ENCODE data around the gene RAPGEF3.
A peak's percentile ranks its signal among the peaks of the same experiment; 100 is the strongest.

RAPGEF3 gene

DNA sequence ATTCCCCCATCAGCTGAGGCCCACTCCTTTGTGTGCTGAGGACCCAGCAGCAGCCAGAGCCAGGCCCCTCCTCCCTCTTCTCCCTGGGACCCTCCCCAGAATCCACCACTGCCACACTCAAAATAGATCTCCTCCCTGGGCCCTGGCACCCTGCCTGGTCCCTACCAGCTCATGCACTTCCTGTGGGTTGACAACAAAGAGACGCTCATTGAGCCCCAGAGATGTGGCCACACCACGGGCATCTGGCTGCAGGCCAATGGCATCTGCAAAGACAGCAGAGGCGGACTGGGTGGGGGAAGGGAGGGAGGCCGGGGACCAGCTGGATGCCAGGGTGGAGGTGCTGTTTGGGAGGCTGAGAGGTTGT lies 17.4 kb downstream of the RAPGEF3 start:
- peak; percentile 60 for DNase-seq

DNA sequence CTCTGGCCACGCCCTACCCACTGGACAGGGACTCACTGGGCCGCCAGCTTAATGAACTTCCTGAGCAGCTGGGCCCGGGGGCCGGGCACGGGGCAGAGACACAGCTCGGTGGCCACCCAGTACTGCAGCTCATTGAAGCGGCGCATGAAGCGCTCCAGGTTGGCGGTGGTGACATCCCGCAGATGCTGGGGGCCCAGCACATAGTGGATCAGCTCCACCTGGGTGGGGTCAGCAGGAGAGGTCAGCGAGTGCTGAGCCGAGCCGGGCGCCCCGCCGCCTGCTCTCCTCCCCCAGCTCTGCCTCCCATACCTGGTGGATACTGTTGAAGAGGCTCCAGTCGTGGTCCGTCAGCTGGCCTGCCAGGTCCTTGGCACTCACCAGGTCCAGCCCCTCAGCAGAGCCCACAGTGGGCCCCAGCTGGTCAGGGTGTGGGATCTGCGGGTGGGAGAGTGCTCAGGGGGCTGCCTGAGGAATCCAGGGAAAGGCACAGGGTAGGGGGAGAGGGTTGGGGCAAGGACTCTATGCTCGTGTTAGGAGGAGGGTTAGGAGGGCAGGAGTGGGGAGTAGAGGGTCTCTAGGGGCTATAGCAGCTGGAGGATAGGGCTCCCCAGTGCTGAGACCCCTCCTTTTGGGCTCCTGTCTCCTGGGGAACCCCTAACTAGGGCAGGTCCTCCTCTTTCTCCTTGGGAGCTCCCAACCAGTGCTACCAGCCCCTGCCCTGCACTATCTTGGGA lies 17.9 kb downstream of the RAPGEF3 start:
- DNase-seq: no peak

DNA sequence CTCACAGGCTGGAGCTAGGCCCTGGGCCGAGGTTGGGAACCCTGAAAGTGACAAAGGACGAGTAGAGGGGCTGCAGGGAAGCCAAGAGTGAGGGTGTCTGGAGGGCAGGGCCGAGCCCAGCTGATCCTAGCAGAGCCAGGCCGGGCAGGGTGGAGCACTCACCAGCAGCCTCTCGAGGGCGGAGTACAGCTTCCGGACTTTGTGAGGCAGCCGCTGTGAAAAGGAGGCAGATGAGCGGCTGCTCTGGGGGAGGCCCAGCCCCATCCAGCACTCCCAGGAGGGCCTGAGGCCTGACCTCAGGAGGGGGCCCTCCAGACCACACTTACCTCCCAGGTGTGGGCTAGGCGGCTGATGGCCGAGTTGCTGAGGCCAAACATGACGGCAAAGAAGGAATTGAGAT lies 18.7 kb downstream of the RAPGEF3 start:
- no peak for DNase-seq

DNA sequence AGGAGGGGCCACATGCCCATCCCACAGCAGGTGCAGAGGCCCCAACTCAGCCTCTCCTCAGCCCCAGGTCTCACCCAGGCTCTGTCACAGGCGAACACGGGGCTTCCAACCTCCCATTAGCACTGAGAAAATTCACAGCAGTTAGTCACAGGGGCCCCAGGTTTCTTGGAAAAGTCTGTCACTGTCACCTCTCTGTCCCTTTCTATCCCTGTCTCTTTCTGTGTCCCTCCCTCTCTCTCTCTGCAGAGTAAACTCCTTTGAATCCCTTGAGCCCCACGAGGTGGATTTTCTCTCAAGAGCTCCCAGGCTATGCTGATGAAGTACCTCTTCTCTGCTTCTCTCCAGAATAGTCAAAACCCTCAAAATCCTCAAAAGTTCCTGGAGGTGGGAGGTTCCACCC lies 19.4 kb downstream of the RAPGEF3 start:
- DNase-seq: no peak

- no peak for DNase-seq
Observed at GRCh38 chr12:47737936-47738594, 20.6 kb downstream of the RAPGEF3 start.

- no peak for DNase-seq
Observed at GRCh38 chr12:47736877-47737676, 21.6 kb downstream of the RAPGEF3 start.

DNA sequence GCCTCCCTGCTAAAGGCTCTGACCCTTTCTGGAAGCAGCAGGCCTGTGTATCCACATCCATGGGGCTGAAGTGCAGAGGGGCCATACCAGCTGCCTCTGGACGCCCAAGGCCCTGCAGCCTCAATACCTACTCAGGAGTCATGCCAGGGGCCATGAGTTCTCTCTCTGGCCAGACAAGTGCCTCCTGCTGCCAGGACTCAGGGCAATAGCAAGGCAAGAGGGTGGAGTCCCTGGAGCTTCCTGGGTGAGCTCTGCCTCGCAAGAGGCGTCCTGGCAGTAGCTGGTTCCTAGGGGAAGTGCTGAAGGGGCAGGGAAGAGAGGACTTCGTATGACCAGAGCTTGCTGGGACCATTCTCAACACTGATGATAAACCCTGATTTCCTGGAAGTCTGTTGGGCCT lies 22.5 kb downstream of the RAPGEF3 start:
- no peak for DNase-seq

GRCh38 chr12:47735649-47736048 lies 23.0 kb downstream of the RAPGEF3 start:
- no peak for DNase-seq

DNA sequence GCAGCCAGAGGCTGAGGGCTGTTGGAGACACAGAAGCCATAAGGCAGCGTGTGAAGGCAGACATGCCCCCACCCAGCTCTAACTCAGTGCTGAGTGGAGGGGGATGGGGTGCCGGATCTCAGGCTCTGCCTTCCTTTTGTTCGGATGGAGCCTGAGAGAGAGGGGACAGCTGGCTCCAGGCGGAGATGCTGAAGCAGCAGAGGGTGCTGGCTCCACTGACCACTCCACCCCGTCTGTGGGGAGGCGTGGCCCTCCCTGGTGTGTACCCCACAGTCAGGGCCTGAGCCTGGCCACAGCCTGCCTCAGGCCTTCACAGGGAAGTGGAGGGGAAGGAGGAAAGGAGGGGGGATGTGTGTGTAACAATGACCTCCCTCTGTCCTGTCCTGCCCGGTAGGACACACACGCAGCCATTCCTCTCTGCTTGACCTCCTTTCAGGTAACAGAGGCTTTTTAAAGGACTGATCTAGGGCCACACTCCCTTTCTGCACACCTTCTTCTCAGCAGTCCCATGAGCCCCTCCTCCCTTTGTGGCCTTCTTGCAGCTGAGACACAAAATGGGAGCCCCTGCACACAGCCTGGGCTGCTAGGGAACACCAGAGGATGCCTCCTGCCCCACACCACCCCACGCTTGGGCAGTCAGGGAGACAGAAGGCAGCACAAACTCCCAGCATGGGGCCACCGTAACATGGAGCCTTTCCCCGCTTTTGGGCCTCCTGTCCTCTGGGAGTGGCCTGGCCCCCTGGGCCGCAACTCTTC lies 23.8 kb downstream of the RAPGEF3 start:
- no peak for DNase-seq

GRCh38 chr12:47733142-47733541 lies 25.5 kb downstream of the RAPGEF3 start:
- DNase-seq: no peak

- DNase-seq: no peak
Observed at GRCh38 chr12:47732504-47732903, 26.2 kb downstream of the RAPGEF3 start.

DNA sequence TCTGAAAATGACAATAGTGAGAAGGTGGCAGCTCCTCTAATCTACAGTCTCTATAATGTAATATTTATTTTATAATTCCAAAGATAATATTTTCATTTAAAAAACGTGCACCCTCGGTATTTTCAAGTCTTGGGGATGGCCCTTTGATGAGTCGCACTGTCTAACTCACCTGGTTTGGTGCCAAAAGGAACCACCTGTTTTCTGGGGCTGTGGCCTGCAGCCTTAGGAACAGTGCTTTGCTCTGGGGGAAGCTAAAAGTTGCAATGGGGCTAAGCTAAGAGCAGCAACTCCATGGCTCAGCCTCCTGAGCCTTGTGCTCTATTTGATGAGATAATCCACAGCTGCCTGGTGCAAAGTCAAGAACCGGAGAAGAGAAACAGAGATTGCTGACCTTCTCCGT lies 27.0 kb downstream of the RAPGEF3 start:
- DNase-seq: no peak

GRCh38 chr12:47730341-47730744 lies 28.3 kb downstream of the RAPGEF3 start:
- DNase-seq: no peak

GRCh38 chr12:47729233-47729632 lies 29.4 kb downstream of the RAPGEF3 start:
- DNase-seq: no peak

- DNase-seq: no peak
Observed at GRCh38 chr12:47725893-47726292, 32.8 kb downstream of the RAPGEF3 start.

GRCh38 chr12:47725091-47725772 lies 33.4 kb downstream of the RAPGEF3 start, which contains the start of gene ENDOU:
Gene ENDOU, minus strand, starts transcription at chr12:47725490. Its CDS starts 77 bp downstream, at chr12:47725413.
- no peak for DNase-seq

DNA sequence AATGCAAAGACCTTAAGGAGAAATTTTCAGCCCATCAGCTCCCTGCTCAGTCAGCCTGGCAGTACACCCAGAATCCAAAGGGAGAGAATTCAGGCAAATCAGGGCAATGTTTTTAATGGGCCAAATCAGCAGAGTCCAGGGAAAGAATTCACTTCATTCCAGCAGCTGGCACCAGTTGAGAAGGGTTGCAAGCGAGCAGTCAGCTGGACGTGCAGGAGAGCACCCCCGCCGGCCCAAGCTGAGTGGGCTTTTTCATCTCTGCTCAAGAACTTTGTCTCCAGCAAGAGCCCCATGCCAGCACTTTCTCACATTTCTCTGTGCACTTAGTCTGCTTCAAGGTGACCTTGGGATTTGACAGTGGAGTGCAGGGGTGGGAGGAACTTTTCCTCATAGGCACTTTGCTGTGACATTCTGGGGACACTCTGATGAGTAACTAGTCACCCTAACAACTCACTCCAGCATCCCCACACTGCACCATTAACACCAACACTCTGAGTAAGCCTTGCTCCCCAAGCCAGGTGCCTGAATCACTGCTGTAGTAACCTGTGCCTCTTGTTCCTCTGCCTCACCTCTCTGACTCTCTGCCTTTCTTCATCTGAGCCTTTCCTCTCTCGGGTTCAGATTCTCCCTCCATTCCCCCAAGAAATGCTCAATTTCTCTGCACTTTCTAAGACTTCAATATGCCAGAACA lies 35.6 kb downstream of the RAPGEF3 start:
- DNase-seq: no peak

- DNase-seq: no peak
Observed at GRCh38 chr12:47722136-47722834, 36.4 kb downstream of the RAPGEF3 start.

GRCh38 chr12:47721431-47721973 lies 37.2 kb downstream of the RAPGEF3 start:
- DNase-seq: no peak

DNA sequence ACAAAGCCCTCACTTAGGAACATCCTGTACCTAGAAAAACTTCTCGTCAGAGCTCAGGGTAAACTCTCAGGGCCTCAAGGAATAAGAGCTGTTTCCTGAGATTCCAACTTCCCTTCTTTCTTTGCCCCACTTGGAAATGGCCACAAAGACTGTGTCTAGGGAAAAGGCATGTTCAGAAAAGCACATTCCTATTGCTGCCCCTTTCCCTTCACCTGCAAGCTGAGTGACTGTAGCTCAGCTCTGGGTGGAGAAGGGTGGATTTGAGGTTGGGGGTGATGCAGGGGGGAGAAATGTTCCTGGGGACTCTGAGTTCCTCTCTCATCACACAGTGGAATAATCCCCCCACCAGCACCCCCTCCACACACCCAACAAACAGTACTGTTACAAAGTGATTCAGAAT lies 40.1 kb downstream of the RAPGEF3 start:
- DNase-seq: no peak
